HG02973 (cell line): ENCODE results near the gene ZFR2.

Source experiments
- ATAC-seq: cut with Tn5 transposase; IDR thresholded peaks from one replicate; pipeline ENCODE4 v1.9.1; 2021; ENCODE audit warnings: moderate library complexity; ENCODE audit not compliant: unreplicated experiment

ZFR2 gene

GRCh38 chr19:3837922-3838321 is 30.9 kb downstream of the ZFR2 start:
- ATAC-seq, result no peak

DNA sequence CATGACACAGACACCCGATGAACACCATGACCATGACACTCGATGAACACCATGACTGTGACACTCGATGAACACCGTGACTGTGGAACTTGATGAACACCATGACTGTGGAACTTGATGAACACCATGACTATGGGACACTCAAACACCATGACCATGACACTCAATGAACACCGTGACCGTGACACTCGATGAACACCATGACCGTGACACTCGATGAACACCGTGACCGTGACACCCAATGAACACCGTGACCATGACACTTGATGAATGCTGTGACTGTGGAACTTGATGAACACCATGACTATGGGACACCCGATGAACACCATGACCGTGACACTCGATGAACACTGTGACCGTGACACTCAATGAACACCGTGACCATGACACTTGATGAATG is 31.5 kb downstream of the ZFR2 start:
- ATAC-seq, result no peak

GRCh38 chr19:3836887-3837286 is 32.0 kb downstream of the ZFR2 start:
- no peak for ATAC-seq

DNA sequence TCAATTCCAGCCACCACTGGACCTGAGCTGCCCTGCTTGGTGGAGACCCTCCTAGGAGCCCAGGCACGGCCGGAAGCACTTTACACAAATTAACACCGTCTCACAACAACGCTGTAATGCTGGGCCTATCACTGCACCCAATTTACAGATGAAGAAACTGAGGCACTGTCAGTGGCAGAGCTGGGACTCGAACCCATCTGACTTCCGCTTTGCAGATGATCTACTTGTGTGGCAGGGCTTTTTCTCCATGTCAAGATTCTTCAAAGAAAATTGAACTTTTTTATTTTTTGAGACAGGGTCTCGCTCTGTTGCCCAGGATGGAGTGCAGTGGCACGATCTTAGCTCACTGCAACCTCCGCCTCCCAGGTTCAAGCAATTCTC is 33.8 kb downstream of the ZFR2 start:
- ATAC-seq, result no peak

DNA sequence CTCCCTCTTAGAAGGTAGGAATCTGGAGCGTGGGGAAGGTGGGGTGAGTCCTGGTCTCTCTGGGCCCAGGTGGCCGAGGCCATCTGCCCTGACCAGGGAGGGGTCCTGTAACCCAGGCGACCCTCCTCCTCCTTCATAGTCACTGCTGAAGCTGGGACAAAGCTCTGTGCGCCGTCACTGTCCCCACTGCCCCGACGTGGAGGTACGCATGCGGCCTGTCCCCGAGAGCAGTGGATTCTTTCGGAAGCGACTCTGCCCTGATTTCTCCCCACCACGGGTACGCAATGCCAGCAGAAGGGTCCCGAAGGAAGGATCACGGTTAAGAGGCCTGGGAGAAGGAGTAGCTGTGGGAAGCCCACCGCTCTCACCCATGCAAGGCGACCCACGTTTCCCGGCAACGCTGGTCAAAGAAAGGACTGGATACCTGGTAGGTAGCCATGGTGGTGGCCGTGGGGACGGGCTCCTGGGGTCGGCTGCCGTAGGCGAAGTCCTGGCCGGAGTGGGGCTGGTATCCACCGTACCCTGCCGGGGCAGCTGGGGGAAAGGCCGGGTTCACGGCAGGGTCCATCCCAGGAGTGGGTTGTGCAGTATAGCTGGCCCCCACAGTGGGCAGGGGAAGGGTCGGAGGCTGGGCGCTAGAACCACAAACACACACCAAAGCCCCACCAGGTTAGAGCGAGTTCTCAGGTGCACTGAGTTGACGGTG is 34.3 kb downstream of the ZFR2 start:
- ATAC-seq, result no peak

GRCh38 chr19:3833578-3834348 is 35.1 kb downstream of the ZFR2 start:
- ATAC-seq, result no peak

DNA sequence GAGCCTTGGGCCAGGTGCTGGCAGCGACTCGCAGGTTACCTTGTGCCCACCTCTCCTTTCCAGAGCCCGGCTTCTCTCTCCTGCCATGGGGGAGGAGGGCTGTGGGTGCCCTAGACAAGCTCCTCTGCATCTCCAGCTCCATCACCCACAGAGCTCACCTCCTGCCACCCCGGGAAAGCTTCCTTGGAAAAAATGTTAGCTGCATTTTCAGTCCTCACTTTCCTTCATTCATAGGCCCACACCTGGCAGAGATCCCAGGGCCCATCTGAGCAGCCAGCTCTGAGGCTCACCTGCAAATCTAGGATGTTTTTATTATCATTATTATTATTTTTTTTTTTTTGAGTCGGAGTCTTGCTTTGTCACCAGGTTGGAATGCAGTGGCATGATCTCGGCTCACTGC is 36.8 kb downstream of the ZFR2 start:
- no peak for ATAC-seq

DNA sequence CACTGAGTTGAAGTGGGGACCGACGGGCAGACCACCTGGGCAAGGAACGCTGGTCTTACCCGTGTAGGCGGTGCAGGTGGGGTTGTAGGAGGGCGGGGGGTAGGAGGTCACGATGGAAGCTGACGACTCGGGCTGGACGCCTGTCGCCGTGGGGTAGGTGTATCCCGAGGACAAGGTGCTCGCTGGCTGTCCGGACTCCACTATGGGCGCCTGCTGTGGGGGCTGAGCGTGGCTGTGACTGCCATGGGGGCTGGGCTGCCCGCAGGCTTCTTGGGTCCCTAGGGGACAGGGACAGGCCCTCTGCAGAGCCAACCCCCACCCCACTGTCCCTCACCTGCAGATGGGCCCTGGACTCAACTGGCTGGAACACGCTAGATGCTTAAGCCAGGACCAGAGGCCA is 37.2 kb downstream of the ZFR2 start:
- no peak for ATAC-seq

DNA sequence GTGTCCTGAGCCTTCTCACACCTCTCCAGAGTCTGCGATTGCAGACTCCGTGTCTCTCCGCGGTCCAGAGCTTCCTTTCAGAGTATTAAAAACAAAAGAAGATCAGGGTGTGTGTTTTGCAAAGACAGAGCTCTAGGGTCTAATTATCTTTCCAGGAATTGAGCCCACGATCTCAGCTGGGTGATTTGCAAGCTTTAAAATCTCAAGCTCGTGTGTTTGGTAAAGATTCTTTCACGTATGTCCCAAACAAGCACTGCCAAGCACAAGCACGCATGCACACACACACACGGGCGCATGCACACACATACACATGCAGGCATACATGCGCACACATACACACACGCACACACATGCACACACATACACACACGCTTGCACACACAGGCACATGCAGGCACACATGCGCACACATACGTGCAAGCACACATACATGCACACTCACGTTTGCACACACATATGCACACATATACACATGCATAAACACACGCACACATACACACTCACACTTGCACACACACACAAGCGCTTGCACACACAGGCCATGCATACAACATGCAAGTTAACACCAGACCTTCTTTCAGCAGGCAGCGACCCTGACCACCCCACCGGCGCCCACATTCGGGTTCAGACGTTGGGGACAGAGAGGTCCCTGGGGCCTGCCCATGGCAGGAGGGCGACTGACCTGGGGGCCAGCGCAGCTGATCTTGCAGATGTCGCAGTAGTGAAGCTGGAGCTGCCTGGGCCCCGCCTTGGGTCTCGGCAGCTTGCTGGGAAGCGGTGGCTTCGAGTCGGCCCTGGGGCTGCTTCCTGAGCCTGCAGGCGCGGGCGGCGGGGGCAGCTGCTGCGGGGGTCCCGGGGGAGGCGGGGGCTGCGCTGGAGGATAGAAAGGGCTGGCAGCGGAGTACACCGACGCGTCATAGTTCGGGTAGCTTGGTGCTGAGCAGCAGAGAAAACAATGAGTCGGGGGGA is 37.9 kb downstream of the ZFR2 start:
- ATAC-seq, result no peak

DNA sequence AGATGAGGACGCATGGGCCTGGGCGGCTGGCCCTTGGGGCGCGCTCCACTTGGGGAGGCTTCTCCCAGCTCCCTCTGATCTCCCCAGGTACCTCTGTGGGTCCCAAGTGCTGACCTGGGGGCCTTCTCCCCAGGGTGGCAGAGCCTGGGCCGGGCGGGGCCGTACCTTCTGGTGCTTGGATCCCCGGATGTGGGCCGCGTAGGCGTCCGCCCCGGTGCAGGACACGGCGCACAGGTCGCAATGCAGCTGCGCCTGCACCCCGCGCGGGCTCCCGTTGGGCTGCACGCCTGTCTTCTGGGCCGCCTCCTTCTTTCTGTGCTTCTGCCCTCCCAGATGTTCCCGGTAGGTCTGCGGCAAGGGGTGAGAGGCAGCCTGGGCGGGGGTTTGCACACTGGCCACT is 41.5 kb downstream of the ZFR2 start:
- no peak for ATAC-seq

GRCh38 chr19:3826163-3826562 is 42.7 kb downstream of the ZFR2 start:
- ATAC-seq, result no peak

DNA sequence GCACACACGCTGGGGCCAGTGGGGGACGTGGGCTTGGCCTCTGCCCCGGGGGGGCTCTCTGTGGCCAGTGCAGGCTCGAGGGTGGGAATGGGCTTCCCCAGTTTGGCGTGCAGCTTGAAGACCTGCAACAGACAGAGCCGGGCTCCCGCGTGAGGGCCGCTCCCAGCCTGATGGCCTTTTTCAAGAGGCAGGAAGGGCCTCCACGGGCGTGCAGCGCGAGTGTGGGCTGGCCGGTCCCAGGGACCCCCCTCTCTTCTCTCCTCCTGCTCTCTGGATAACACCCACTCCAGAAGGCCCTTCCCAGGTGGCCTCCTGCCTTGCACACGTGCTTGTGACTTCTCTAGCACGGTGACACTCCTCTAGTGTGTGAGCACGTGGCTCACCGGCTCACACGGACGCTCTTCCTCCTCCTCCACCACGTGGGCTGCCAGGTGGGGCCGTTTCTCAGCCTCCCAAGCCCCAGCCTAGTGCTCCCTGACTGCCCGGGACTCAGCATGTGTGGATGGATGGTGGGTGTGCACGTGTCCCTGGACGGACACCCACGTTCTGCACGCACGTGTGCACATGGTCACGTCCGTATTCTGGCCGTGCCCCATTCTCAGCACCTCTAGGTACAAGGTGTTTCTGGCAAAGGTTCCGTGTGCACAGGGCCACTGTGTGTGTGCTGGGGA is 43.4 kb downstream of the ZFR2 start:
- no peak for ATAC-seq

GRCh38 chr19:3823350-3823713 is 45.5 kb downstream of the ZFR2 start:
- no peak for ATAC-seq

DNA sequence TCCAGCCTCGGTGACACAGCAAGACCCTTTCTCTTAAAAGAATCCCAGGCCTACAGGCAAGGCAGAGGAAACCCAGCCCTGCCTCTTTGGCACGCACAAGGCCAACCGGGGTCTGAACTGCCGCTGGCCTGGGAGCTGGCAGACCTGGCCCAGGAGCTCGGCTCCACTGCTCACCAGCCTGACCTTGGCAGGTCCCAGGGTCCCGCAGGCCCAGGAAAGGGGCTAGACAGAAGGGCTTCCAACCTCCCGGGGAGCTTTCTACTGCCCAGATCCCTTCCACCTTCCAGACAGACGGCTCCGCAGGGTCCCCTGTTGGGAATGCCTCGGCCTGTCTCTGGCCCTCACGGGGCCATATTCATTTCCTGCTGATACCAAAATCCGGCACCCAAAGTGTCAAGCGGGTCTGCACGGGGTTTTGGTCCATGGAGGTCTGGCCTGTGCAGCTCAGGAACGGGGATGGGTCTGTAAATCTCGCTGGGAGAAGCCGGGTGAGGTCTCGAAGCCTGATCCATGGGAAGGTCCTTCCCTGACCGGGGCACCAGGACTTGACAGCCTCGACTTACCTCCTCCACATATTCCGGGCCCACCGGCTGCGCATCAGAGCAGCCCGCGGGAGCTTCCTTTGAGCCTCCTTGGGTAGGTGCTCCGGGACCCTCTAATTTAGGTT is 46.0 kb downstream of the ZFR2 start:
- ATAC-seq, result no peak

DNA sequence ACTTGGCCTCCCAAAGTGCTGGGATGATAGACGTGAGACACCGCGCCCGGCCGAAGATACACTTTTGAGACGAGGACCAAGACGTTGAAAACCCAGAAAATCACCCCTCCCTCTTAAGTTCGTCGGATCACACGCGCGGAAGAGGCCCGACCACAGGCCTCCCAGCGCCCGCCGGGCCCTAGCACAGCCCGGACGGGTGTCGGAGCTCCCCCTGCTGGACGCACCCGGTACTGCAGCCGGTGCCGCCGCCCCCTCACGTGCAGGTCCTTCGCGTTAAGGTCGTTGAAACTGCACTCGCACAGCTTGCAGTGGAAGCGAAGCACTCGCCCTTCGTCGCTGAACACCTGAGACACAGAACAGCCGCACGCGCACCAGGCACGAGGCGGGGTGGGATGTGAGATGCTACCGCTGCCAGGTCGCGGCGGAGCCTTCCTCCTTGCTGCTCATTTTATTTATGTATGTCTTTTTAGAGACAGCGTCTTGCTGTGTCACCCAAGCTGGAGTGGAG is 46.9 kb downstream of the ZFR2 start:
- ATAC-seq, result no peak

DNA sequence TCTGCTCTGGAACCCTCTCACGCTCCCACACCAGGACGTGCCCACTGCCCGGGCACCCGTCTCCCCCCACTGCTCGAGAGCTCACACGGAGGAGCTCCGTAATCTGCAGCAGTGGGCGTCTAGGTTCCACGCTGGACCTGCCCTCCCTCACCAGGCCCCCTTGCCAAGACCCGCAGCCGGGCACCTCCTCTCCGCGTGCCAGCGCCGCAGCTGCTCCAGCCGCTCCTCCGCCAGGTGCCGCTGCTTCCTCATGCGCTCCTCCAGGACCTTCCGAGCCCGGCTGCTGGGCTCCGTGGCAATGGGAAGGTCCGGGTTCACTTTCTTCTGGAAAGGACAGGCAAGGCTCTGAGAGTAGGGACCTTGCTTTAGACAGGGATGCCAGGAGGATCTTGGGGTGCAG is 47.7 kb downstream of the ZFR2 start:
- no peak for ATAC-seq

GRCh38 chr19:3819989-3820388 is 48.8 kb downstream of the ZFR2 start:
- ATAC-seq, result no peak

GRCh38 chr19:3818918-3819317 is 49.9 kb downstream of the ZFR2 start:
- no peak for ATAC-seq

DNA sequence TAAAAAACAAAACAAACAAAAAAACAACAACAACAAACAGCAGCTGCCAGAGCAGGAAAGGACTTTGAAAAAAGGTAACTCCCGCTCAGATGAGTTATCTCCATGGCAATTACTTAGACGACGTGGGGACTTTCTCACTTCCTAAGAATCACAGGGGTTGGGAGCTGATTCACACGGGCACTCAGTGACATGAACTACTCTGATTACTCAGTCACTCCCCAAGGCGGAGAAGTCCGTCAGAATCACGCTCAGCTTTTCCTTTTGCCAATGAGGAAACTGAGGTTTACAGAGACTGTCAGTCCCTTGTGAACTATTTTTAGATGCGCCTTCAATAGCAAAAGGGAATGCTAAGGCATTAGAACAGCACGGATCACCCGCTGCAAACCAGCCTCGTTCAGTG is 50.4 kb downstream of the ZFR2 start:
- no peak for ATAC-seq

GRCh38 chr19:3817761-3818160 is 51.1 kb downstream of the ZFR2 start:
- no peak for ATAC-seq
